GM18867 (cell line): ENCODE results near the gene CHRNB4.

Experiments
- ATAC-seq: cut with Tn5 transposase; IDR thresholded peaks from one replicate; pipeline ENCODE4 v1.9.1; 2021; ENCODE audit warnings: mild to moderate bottlenecking, moderate library complexity; ENCODE audit not compliant: unreplicated experiment

Gene CHRNB4

DNA sequence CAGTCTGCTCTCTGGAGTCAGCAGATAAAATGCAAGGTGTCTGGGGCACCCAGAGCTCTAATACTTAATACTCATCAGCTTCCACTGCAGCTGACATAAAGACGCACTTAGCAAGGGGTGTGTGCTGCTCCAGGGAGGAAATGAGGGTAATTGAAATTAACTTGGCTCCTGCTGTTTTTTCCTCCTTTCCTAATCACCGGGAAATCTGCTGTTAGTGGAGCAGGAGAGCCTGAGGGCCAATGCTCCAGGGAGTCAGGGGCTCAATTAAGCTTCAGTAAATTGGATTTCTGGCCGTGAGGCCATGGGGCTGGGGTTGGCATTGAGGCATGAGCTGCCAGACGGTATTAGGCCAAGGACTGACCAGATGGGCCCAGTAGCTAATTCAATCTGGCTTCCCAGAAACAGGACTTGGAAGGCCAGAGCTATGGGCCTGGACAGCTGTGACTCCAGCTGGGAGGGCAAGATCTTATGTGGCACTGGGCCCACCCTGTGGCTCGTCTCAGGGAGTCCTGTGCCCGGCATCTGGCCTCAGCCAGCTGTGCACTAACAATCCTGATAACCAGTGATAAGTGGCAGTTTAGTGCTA lies 30.7 kb upstream of the CHRNB4 start:
- ATAC-seq: no peak

DNA sequence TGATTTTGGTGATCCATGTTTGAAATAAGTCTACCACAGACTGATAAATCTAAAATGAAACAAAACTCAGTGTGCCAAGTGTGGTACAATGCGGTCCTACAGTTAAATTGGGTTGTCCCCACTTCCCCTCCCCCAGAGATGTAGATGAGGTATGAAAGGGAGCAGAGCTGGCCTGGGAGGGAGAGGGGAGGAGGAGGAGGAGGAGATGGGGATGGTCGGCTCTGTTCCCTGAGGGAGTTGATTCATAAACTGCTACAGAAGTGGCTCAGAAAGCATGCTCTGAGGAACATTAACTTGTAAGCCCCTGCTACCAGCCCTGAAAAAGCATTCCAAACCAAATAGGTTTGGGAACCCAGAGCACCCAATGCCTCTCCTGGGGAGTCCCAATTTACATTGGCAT lies 28.0 kb upstream of the CHRNB4 start:
- ATAC-seq: no peak

GRCh38 chr15:78667578-78668236 lies 26.7 kb upstream of the CHRNB4 start:
- no peak for ATAC-seq

DNA sequence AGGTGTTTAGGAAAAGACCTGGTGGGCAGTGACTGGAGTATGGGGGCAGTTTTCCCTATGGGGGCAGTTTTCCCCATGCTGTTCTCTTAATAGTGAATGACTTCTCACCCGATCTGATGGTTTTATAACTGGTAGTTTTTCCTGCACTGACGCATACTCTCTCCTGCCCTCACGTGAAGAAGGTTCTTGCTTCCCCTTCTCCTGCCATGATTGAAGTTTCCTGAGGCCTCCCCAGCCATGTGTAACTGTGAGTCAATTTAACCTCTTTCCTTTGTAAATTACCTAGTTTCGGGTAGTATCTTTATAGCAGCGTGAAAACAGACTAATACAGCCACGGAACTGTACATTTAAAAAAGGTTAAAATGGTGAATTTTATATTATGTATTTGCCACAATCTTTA lies 25.0 kb upstream of the CHRNB4 start:
- ATAC-seq: no peak

DNA sequence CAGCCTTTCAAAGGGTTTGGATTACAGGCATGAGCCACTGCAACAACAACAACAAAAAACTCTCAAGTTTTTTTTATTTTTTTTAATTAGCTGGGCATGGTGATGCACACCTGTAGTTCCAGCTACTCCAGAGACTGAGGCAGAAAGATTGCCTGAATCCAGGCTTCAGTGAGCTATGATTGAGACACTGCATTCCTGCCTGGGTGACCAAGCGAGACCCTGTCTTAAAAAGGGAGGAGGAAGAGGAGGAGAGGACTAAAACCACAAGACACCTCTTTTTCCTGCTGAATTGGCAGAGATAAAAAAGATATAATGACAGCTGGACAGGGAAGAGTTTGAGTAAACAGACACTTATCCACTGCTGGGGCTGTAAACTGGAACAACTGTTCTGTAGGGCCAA lies 22.7 kb upstream of the CHRNB4 start:
- no peak for ATAC-seq

- ATAC-seq: no peak
These were observed 21.0 kb upstream of the CHRNB4 start for GRCh38 chr15:78662028-78662427.

GRCh38 chr15:78661001-78661400 lies 20.0 kb upstream of the CHRNB4 start:
- ATAC-seq: no peak

DNA sequence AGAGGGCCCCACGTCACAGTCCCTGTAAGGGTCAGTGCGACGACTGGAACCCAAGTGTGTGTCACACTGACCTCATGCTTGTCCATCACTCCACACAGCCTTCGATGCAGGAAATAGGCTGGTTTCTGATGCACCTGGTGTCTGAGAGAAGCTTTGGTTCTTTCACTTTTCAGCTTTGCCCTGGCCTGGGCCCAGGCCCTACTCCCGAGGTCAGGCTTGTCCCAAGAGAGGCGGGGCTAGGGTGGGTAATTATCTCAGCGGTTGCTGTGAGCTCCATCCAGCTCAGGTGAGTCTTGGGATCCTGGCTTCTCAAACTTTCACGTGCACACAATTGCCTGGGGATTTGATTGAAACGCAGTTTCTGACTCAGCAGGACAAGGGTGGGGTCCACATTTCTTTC lies 19.6 kb upstream of the CHRNB4 start:
- no peak for ATAC-seq

DNA sequence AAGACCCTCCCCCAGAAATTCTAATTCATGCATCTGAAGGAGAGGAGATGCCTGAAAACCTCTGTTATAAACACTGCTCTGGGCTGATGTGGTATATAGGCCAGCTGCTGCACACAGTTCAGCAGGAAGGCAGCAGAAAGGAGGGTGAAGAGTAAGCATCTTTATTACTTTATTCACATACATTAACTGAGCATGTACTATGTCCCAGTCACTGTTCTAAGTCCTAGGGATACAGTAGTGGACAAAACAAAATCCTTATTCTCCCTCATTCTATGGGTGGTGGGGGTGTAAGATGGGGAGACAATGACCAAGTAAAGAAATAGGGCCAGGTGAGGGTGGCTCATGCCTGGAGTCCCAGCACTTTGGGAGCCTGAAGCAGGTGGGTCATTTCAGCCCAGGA lies 17.8 kb upstream of the CHRNB4 start:
- no peak for ATAC-seq

GRCh38 chr15:78654272-78654671 lies 13.3 kb upstream of the CHRNB4 start:
- ATAC-seq: no peak

DNA sequence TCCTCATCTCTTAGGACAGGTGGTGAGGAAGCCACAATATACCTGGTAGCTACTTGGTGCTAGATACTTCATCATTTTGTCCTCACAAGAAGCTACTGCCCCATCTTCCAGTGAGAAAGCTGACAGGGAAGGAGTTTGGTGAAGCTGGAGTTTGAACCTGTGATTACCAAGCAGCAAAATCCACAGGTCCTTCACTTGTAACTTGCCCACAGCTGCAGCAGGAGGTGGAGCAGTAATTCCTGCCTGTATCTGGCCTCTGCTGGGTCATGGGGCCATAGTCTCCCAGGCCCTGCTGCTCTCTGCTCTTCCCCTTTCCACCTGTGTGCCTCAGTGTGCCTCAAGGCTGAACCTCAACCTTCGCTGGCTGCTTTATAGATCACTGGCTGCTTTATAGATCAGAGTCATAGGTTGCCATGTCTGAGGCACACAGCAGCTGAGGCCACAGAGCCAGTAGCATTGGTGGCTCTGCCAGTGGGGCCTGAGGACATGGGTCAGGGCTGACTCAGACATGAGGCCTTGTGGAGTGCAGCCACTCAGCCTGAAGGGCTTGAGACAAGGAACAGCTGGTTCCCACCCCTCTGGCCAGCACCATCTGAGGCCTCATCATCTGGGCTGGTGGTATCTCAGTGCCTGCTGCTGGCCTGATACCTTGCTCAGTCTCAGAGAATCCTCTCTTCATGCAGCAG lies 11.1 kb upstream of the CHRNB4 start:
- ATAC-seq: no peak

DNA sequence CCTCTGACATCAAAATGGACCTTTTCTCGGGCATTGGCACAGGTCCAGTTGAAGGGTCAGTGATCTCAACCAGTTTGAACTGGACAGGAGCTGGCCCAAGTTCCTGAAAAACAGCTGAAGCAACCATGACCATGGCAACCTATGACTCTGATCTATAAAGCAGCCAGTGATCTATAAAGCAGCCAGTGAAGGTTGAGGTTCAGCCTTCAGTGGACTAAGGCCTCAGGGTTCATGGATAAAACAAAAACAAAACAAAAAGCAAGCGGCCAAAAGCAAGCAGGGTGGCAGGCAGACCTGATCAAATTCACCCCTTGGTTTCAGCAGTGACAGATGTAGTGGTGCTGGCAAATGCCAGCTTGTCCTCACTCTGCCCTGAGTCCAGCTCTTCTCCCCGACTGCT lies 10.0 kb upstream of the CHRNB4 start:
- no peak for ATAC-seq

DNA sequence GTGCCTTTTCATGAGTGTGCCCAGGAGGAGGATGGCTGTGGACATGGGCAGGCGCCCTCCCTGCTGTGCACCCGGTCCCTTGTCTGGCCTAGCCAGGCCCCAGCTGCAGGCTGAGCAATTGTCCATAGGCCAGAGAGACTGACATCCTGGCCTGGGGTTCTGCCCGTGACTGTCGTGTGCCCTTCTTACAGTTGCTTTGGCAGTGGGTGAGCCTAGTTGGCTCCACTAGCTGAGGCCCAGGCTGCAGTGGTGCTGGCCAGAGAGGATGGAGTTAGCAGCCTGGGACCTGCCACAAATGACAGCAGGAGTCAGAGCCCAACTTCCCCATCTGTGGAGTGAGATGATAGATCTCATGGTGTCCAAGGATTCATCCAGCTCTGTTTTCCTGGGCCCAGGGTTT lies 9.0 kb upstream of the CHRNB4 start:
- no peak for ATAC-seq

GRCh38 chr15:78645009-78645408 lies 4.0 kb upstream of the CHRNB4 start:
- no peak for ATAC-seq

GRCh38 chr15:78642331-78642730 lies 1.3 kb upstream of the CHRNB4 start:
- no peak for ATAC-seq

DNA sequence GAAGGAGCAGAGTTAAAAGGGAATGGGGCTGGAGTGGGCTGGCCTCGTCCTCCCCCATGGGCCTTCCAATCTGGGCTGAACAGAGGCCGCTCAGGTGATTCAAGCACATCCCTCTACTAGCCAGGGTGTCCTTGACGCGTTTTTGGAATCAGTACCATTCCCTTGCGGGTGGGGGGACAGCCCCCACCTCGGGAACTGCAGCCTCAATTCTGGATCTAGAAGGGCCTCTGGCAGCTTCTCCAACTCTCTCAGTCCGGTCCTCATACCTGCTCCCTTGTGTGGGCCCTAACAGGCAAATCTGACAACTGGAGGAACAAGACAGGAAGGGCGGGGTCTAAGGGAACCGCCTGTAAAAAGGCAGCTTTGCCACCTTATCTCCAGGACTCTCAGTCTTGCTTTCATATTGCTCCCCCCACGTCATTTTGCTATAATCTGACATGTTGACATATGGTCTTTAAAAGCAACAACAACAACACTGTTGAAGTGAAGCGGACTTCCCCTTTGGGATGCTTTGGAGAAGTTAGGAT lies 802 bp upstream of the CHRNB4 start:
- ATAC-seq: no peak

DNA sequence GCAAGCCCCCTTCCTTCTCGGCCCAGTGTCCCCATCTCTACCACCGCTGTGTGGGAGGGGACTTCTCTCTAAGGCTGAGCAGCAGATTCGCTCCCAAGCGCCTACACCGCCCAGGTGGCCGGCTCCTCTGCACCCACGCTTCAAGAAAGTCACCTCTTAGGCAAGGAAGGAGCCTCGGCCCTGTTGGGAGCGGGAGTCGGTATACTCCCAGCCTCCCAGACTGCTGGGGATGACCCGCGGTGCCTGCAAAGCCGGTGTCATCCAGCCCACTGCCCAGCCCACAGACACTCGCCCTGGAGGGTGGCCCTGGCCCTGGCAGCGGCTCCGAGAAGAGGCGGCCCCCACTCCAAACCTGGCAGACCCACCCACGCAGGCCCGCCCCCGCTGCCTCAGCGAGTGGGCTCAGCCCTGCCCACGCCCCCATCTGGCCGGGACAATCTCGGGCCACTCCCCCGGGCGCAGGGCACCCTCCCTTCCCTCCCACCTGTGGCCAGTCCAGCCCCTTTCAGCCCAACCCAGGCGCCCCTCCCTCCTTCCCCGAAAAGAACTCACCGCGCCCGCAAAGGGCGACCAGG lies 396 bp downstream of the CHRNB4 start:
- no peak for ATAC-seq

GRCh38 chr15:78638658-78639314 lies 2.2 kb downstream of the CHRNB4 start:
- ATAC-seq: no peak

GRCh38 chr15:78637776-78638435 lies 3.1 kb downstream of the CHRNB4 start:
- no peak for ATAC-seq

DNA sequence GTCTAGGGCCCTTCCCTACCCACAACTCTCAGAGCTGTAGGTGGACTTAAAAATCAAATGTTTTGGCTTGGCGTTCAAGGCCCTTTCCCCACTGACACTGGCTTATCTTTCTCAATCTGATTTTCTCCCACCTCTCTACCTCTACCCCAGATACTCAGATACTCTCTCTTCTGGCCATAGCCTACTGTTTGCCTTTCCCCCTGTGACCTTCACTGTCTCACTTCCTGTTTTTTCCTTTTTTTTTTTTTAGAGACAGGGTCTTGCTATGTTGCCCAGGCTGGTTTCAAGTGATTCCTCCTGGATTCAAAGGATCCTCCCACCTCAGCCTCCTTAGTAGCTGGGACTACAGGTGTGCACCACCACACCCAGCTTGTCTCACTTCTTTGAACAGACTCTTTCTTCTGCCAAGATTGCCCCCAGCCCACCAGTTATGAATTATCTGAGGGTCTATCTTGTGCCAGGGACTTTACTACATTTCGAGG lies 4.6 kb downstream of the CHRNB4 start:
- no peak for ATAC-seq

DNA sequence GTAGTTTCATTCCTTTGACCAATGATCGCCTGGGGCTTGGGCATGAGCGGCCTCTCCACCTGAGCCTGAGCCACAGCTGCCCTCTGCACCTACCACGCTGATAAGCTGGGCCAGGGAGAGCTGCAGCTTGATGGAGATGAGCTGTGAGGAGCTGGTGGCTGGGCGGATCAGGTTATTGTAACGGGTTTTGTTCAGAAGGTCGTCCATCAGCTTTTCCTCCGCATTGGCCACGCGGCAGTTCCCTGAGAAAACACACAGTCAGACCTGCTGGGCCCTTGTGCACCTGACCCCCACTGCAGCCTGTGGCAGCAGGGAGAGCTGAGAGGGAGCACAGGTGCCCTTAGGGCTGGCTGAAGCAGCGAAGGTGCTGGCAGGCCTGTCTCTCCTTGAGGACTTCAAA lies 5.7 kb downstream of the CHRNB4 start:
- no peak for ATAC-seq
